Measurements from ENCODE around the gene STUM.
"Not testable (repeated sequence)": the region's sequence is repeated elsewhere in the genome, so short reads cannot be mapped to it uniquely, and the experiment has no call there.

The STUM gene

DNA sequence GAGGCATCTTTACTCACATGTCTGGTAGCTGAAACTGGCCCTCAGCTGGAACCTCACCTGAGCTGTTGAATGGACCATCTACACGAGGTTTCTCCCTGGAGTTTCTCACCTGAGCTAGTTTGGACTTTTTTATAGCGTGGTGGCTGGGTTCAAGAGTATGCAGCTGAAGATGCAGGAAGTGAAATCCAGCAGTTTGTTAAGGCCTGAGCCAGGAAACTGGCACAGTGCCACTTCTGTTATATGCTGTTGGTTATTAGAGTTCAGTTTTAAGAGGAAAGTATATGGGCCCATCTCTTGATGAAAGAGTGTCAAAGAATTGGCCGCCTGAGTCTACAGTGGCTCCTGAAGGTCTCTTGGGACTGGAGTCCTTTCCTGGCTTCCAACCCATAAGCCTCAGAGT, 35.6 kb downstream of the STUM start:
- peak; percentile 67 for DNase-seq

GRCh38 chr1:226586116-226586515, 37.6 kb downstream of the STUM start:
- DNase-seq, result no peak

DNA sequence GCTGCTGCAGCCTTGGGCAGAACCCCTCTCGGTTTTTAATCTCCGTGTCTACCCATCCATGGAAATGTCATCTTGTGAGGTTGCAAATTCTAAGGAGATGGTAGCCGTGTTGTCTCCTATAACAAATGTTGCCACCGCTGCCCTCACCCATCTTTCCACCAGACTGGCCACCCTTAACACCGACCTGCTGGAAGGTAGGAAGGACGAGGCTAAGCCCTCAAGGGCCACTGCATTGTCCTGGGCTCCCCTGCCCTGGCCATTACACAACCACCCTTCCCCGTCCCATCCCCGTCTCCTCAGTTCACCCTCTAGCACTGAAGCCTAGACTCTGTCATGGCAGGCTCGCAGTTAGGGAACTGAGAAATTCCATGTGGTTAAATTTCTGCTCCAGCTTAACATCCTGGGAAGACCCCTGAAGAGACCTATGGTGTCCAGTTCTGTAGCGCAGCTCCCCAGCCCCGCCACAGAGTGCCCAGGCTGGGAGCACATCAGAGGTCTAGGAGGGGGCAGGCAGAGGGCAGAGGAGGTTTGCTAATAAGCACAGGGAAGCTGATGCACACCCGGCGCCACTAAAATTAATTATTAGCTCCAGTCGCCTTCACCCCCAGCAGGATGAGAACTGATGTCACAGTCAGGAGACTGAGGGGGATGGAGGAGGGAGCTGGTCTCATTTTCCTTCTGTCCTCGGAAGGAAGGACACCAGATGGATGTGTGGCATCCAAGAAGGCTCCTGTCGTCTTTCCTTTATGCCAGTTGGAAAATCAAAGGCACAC, 38.3 kb downstream of the STUM start:
- no peak for DNase-seq

GRCh38 chr1:226588484-226588883, 39.9 kb downstream of the STUM start:
- no peak for DNase-seq

- DNase-seq, result no peak
These were observed 40.6 kb downstream of the STUM start for GRCh38 chr1:226589008-226589733.

- no peak for DNase-seq
These were observed 42.0 kb downstream of the STUM start for GRCh38 chr1:226590614-226591013.

DNA sequence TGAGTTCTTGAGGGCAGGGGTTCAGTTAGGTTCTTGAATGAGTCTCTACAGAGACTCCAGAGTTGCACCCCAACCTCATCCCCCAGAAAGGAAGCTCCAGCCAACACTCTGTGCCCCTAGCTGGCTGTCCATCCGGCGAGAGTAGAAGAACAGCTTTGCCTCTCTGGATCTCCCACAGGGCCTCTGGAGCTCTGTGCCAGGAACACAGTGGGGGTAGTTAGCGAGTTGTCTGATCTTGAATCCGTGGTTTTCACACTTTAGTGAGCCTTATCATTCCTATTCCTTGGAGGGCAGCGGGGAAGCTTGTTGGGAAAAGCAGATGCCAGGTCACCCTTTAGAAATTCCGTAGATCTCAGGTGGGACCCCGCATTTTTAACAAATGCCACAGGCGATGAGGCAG, 45.0 kb downstream of the STUM start:
- DNase-seq, result no peak

DNA sequence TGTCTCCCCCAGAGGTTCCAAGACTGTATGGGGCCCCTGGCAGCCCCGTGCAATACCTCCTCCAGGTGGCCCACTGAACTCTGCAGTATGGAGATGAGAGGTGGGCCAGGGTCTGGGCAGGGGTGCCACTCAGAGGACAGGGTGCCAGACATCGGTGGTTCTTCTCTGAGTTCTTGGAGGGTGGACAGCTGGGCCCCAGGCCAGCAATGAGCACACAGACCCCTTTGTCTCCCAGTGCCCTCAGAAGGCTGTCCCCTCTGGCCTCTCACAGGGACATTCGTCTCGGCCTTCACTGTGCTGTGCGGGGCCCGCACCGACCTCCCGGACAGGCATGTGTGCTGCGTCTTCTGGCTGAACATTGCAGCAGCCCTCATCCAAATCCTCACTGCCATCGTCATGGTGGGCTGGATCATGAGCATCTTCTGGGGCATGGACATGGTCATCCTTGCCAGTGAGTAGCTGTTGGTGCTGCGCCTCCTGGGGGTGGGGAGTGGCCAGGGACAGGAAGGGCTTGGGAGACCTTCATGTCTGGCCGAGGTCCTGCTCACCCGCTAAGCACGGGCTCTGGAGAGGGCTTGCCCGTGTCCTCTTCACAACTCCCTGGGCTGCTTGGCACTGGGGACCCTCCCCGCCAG, 48.1 kb downstream of the STUM start:
- no peak for DNase-seq

DNA sequence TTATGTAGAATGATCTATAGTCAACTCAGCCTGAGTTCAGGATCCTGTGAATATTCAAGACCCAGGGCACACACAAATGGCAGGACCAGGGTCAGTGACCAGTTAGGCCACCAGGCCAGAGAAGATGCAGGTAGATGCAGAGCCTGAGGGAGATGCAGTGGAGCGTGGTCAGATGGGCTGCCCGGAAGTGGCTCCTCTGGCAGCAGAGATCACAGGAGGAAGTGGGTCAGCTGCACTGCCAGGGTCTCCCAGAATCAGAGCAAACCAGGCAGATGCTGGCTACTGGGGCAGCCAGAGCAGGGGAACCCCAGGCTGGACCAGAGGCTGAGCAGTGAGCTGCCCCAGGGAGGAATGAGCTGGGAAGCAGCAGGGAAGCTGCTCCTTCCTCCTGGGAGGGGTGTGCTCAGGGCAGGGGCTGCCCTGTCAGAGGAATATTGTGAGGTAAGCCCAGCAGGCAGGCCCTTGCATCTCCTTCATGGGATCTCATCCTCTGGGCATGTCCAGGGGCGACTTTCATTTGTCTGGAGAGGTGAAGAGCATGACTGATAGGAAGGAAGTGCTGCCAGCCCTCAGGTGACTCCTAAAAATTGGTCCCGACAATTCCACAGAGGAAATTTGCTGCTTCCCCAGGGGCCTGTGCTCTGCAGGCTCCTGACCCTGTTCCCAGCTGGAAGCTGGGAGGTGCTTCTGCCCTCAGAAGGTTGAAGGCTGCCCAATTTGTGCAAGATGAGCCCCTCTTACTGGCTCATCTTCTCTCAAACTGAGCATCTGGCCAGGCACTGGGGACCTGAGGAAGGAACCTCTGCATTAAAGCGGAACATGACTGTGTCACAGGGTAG, 49.3 kb downstream of the STUM start:
- no peak for DNase-seq

GRCh38 chr1:226598455-226598849, 49.9 kb downstream of the STUM start:
- no peak for DNase-seq

- not testable (repeated sequence) for DNase-seq
These were observed 50.4 kb downstream of the STUM start for GRCh38 chr1:226598955-226599354.

- no peak for DNase-seq
These were observed 51.2 kb downstream of the STUM start for GRCh38 chr1:226599636-226600238.

GRCh38 chr1:226600254-226600653, 51.7 kb downstream of the STUM start:
- no peak for DNase-seq

- DNase-seq, result no peak
These were observed 52.9 kb downstream of the STUM start for GRCh38 chr1:226601456-226601855.

DNA sequence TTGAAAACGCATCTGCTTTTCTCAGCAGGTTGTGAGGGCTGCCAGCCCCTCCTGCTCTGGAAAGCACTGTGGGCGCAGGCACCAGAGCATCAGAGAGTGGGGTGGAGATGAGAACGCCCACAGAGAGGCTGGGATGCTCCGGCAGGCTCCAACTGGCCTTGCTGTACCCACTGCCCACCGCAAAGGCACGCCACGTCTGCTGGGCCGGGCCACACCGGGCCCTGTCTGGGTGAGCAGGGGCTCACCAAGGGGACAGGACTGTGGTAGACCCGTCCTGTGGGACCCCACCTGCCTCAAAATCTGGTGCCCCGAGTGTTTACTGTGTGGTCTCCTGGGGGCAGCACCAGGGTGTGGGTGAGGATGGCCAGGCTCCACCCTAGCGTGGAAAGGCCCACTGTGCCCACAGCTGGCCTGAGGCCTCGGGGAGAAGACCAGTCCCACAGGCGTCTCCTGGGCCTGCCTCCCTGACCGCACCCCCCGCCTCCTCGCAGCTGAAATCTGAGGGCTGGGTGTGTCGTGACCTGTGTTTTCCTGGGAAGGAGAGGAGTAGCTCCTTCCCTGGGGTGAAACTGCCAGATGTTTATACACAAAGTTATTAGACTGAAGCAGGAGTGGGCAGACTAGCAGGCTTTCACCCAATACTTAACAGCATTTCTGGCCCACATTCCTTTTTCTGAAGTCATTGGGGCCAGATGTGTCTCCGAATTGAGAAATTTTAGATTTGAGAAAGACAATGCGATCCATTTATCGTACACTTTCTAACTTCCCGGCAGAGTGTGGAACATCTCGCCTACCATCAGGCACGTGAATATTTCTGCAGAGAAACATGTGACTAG, 53.8 kb downstream of the STUM start:
- DNase-seq, result no peak

DNA sequence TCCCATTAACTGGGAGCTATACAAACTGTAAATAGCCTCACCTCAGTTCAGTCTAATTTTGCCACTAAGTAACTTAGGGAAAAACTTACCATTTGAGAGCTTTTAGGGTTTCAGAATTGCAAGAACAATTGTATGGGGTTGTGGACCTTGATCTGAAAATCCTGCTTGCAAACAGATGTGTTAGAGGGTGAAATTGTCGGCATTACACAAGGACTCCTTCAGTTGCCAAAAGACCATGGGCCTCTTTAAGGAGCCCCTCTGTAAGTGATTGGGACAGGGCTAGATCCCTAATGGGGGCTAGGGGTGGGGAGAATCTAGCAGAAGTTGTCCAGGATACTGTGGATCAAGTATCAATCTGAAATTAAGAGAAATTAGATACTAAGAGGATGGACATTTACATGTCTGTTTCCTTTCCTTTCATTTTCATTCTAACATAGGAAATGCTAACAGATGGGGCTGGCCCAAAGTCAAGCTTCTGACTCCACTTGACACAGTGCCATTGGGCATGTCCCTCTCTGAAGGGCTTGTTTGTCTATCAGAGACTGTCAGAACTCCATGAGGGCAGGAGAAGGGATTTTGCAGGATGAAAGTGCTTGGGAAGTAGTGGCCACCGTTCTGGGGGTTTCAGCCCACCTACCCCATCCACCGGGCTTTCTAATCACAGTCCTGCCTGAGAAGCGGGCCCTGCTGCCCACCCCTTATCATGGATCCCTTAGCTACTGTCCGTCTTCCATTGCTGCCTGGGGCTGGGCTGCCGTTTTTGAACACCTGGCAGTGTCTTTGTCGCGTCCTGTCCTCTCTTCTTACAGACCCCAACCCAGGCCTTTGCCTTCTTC, 54.7 kb downstream of the STUM start:
- peak; percentile 51 for DNase-seq

DNA sequence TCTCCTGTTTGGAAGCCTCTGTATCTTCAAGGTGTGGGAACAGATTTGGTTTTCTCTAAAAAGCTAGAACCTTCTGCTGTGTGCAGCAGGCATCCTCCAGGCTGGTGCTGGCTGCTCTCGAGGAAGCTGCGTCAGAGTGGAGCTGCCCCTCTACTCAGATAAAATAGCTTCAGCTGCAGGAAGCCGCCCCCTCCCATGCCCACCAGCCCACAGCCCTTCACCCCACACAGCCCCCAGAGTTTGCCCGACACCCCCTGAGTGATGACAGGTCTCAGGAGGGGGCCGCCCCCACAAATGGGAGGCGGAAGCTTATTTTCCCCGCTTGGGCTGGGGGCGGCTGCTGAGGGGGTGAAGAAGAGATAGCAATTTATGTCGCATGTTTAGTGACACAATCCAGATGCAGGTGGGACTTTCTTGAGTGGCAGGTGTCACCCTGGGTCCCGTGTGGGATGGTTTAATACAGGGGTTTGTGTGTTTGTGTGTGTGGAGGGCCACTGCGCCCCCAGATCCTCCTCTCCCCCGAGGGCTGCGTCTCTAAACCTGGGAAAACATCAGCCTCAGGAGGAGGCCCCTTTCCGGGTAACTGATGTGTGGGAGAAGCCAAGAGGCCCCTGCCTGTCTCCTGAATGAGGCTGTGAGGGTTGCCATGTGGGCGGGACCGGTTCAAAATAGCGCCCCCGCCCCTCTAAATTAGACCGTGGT, 55.4 kb downstream of the STUM start:
- DNase-seq, result no peak

DNA sequence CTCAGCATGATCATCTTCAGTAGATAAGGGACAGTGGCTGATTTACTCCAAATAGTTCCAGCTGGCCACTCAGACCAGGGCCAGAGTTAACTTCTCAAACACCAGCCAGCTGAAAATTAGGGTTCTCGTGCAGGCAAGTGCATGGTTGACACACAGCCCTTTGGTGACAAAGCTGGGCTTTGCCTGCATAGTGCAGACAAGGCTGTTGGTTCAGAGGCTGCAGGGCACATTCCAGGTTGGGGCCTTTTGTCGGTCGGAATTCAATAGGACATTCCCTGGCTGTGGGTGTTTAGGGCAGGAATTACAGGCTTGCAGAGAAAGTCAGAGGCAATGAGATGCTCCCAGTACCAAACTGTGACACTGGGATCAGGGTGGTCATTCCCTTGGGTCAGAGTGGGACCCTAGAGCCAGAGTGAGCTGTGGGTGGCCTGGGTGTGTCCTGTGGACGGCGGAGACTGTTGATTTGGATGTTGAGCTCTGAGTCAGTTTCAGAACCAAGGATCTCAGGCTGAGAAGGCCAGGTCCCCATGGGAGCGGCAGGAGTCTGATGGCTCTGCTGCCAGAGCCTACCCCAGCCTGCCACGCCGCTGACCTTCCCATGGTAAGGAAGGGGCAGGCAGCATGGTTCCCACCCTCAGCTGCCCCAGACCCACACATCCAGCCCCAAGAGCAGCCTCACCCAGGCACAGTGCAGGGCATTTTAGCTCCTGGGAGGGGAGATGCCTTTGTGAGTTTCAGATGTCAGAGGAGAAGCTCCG, 56.2 kb downstream of the STUM start:
- DNase-seq, result no peak

DNA sequence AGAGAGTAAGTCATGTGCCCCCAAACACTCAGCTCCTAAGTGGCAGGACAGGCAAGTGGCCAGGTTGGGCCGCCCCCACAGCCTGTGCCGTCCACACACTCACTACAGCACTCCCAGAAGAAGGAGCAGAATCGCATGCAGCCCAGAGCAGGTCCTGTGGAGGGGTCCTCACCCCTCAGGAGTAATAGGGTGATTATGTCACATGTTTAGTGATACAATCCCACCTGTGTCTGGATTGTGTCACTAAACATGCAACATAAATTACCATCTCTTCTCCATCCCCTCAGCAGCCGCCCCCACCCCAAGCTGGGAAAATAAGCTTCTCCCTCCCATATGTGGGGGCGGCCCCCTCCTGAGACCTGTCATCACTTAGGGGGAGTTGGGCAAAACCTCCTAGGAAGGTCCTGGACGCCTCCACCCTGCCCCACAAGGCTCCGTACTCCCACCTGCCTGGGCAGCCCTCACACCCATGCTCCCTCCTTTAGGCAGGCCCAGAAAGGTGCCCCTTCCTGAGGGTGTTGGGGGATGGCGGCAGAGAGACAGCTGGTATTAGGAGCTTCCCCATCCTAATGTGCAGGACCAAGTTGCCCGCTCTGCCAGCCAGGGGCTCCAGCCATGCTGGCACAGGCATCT, 56.9 kb downstream of the STUM start:
- DNase-seq, result no peak

All from RPMI8226 (cell line).